GM12878 (cell line): ENCODE results near the gene DPEP1.

Experiments used
- CBFB ChIP-seq: IDR thresholded peaks from 2 replicates; pipeline ENCODE4 v1.6.1; 2016; ENCODE audit warnings: antibody characterized with exemption, low read depth
- CREB1 ChIP-seq: IDR thresholded peaks from 2 replicates; pipeline ENCODE4 v1.6.1; 2012; ENCODE audit warnings: low read depth, mild to moderate bottlenecking, inconsistent platforms
- HDAC2 ChIP-seq: fragments of 200-600 bp; sonication (generic); IDR thresholded peaks from 2 replicates; pipeline ENCODE4 v1.6.1; 2017
- MYC ChIP-seq: IDR thresholded peaks from 2 replicates; pipeline ENCODE4 v1.6.1; 2011; ENCODE audit warnings: mild to moderate bottlenecking, low read length, moderate library complexity, inconsistent platforms; ENCODE audit not compliant: insufficient read depth, insufficient replicate concordance, insufficient read length, severe bottlenecking
- NR2F1 ChIP-seq: fragments of 450-650 bp; conservative IDR thresholded peaks from 2 replicates; pipeline ENCODE4 v1.6.1; 2017; ENCODE audit warnings: mild to moderate bottlenecking
- NRF1 ChIP-seq: conservative IDR thresholded peaks from 2 replicates; pipeline ENCODE4 v1.6.1; 2011; ENCODE audit warnings: mild to moderate bottlenecking, low read depth, low read length, improper control_type of control experiment
- POLR2A ChIP-seq: IDR thresholded peaks from 2 replicates; pipeline ENCODE4 v1.6.1; 2011; ENCODE audit warnings: low read depth, mild to moderate bottlenecking, low read length
- POLR2AphosphoS5 ChIP-seq: IDR thresholded peaks from 2 replicates; pipeline ENCODE4 v1.6.1; 2011; ENCODE audit warnings: mild to moderate bottlenecking, low read length, inconsistent platforms
- SMAD1 ChIP-seq: fragments of 450-650 bp; IDR thresholded peaks from 2 replicates; pipeline ENCODE4 v1.6.1; 2018; ENCODE audit warnings: mild to moderate bottlenecking, low read depth; ENCODE audit not compliant: partially characterized antibody
- TAF1 ChIP-seq: IDR thresholded peaks from 2 replicates; pipeline ENCODE4 v1.6.1; 2011; ENCODE audit warnings: mild to moderate bottlenecking, low read depth, low read length, borderline replicate concordance
- TF ChIP-seq, protein P1 (sequence below), 3 experiments: IDR thresholded peaks in 2 of 3; conservative IDR thresholded peaks in 1 of 3; 2 replicates each; pipeline ENCODE4 v1.5.1; 2011; ENCODE audit warnings: low read depth in 3 of 3, low read length in 3 of 3, mild to moderate bottlenecking in 3 of 3, control low read depth in 2 of 3, moderate library complexity in 2 of 3, inconsistent platforms in 1 of 3, mixed read lengths in 1 of 3; ENCODE audit not compliant: control insufficient read depth in 2 of 3, insufficient read depth in 1 of 3; ENCODE audit errors: extremely low read depth in 1 of 3
- TF ChIP-seq, protein P2 (sequence below): fragments of 450-650 bp; IDR thresholded peaks from 2 replicates; pipeline ENCODE4 v1.6.1; 2017; ENCODE audit warnings: mild to moderate bottlenecking
- TF ChIP-seq, protein P3 (sequence below): IDR thresholded peaks from 2 replicates; pipeline ENCODE4 v1.6.1; 2011; ENCODE audit warnings: low read depth, low read length, improper control_type of control experiment, borderline replicate concordance
- TF ChIP-seq, protein P4 (sequence below): fragments of 150-350 bp; IDR thresholded peaks from 2 replicates; pipeline ENCODE4 v1.6.1; 2016; ENCODE audit warnings: low read depth, low read length

DNA sequence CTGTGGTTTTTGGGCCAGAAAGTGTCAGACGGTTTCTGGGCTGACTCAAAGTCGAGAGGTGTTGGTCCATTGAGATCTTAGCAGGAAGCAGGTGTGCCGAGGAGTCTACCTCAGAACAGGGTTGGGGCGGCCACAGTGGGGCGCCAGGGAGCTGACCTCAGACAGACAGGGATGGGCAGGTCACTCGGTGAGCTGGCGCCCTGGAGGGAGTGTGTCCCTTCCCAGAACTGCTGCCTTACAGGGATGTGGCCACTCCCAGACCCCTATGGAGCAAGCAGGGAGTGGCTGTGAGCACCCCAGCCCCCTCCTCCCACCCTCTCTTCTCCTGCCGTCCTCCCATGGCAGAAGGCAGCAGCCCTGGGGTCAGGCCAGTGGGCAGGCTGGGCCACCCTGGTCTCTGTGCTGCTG, 14.0 kb upstream of the DPEP1 start:
- TF ChIP-seq, protein P1, sequence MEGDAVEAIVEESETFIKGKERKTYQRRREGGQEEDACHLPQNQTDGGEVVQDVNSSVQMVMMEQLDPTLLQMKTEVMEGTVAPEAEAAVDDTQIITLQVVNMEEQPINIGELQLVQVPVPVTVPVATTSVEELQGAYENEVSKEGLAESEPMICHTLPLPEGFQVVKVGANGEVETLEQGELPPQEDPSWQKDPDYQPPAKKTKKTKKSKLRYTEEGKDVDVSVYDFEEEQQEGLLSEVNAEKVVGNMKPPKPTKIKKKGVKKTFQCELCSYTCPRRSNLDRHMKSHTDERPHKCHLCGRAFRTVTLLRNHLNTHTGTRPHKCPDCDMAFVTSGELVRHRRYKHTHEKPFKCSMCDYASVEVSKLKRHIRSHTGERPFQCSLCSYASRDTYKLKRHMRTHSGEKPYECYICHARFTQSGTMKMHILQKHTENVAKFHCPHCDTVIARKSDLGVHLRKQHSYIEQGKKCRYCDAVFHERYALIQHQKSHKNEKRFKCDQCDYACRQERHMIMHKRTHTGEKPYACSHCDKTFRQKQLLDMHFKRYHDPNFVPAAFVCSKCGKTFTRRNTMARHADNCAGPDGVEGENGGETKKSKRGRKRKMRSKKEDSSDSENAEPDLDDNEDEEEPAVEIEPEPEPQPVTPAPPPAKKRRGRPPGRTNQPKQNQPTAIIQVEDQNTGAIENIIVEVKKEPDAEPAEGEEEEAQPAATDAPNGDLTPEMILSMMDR (IDR thresholded peaks at IDR 0.05 in 2 of 3, conservative IDR thresholded peaks at IDR 0.05 in 1 of 3; ENCODE audit: control insufficient read depth in 2 of 3, extremely low read depth in 1 of 3, insufficient read depth in 1 of 3, low read depth in 3 of 3, low read length in 3 of 3) = peak; percentile 27 to 49 (median 38); a peak in 4 of 6 replicates
- no peak for TF ChIP-seq CREB1
- no peak for TF ChIP-seq TAF1
- TF ChIP-seq CBFB = no peak
- TF ChIP-seq, protein P2, sequence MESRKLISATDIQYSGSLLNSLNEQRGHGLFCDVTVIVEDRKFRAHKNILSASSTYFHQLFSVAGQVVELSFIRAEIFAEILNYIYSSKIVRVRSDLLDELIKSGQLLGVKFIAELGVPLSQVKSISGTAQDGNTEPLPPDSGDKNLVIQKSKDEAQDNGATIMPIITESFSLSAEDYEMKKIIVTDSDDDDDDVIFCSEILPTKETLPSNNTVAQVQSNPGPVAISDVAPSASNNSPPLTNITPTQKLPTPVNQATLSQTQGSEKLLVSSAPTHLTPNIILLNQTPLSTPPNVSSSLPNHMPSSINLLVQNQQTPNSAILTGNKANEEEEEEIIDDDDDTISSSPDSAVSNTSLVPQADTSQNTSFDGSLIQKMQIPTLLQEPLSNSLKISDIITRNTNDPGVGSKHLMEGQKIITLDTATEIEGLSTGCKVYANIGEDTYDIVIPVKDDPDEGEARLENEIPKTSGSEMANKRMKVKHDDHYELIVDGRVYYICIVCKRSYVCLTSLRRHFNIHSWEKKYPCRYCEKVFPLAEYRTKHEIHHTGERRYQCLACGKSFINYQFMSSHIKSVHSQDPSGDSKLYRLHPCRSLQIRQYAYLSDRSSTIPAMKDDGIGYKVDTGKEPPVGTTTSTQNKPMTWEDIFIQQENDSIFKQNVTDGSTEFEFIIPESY = no peak
- TF ChIP-seq SMAD1 = no peak
- no peak for TF ChIP-seq HDAC2
- no peak for TF ChIP-seq POLR2A
- TF ChIP-seq, protein P3, sequence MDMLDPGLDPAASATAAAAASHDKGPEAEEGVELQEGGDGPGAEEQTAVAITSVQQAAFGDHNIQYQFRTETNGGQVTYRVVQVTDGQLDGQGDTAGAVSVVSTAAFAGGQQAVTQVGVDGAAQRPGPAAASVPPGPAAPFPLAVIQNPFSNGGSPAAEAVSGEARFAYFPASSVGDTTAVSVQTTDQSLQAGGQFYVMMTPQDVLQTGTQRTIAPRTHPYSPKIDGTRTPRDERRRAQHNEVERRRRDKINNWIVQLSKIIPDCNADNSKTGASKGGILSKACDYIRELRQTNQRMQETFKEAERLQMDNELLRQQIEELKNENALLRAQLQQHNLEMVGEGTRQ = no peak
- TF ChIP-seq POLR2AphosphoS5 = no peak
- TF ChIP-seq, protein P4, sequence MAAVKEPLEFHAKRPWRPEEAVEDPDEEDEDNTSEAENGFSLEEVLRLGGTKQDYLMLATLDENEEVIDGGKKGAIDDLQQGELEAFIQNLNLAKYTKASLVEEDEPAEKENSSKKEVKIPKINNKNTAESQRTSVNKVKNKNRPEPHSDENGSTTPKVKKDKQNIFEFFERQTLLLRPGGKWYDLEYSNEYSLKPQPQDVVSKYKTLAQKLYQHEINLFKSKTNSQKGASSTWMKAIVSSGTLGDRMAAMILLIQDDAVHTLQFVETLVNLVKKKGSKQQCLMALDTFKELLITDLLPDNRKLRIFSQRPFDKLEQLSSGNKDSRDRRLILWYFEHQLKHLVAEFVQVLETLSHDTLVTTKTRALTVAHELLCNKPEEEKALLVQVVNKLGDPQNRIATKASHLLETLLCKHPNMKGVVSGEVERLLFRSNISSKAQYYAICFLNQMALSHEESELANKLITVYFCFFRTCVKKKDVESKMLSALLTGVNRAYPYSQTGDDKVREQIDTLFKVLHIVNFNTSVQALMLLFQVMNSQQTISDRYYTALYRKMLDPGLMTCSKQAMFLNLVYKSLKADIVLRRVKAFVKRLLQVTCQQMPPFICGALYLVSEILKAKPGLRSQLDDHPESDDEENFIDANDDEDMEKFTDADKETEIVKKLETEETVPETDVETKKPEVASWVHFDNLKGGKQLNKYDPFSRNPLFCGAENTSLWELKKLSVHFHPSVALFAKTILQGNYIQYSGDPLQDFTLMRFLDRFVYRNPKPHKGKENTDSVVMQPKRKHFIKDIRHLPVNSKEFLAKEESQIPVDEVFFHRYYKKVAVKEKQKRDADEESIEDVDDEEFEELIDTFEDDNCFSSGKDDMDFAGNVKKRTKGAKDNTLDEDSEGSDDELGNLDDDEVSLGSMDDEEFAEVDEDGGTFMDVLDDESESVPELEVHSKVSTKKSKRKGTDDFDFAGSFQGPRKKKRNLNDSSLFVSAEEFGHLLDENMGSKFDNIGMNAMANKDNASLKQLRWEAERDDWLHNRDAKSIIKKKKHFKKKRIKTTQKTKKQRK = no peak
- TF ChIP-seq NR2F1 = no peak; the same call in 1 of the 2 replicates
- TF ChIP-seq NRF1 = no peak
- TF ChIP-seq MYC = no peak
